Measurements from ENCODE around the gene ZSCAN9. TPM values are rescaled to one million over a fixed set of nuclear protein-coding genes. Genes with fewer than 3 reads are reported as not detected.

Gene ZSCAN9
- total and polyA plus RNA-seq, 9 of the 15 experiments (the other 6 are each of a cell fraction or from before 2014, with no cell fraction given): 18.8 to 48.9 (median 28.7) TPM

- TF ChIP-seq PBX2 (CRISPR knock-in tag; IDR thresholded peaks at IDR 0.05; ENCODE audit: low read depth): no peak
- no peak for TF ChIP-seq PBX2 (tag; conservative IDR thresholded peaks at IDR 0.05; ENCODE audit: low read depth)
- peak; percentile 98 for TF ChIP-seq POLR2AphosphoS5 (IDR thresholded peaks at IDR 0.05; ENCODE audit: control insufficient read depth, insufficient read depth, low read depth, low read length)
- TF ChIP-seq EHMT2 (IDR thresholded peaks at IDR 0.05): no peak
- TF ChIP-seq ZNF277 (CRISPR knock-in tag; IDR thresholded peaks at IDR 0.05; ENCODE audit: borderline replicate concordance): no peak
- peak; percentile 33; the same call in 1 of the 2 replicates for TF ChIP-seq SMARCA4 (IDR thresholded peaks at IDR 0.05)
- 0 out of 2 replicates have a peak, but pooled peaks have one; percentile 47 for TF ChIP-seq ZNF41 (CRISPR knock-in tag; conservative IDR thresholded peaks at IDR 0.05)
- TF ChIP-seq JUN (IDR thresholded peaks at IDR 0.05; ENCODE audit: borderline replicate concordance, low read depth, low read length): no peak
- no peak for TF ChIP-seq JUN (CRISPR knock-in tag; IDR thresholded peaks at IDR 0.05; ENCODE audit: borderline replicate concordance)
- TF ChIP-seq ZNF785 (CRISPR knock-in tag; IDR thresholded peaks at IDR 0.05): no peak
- no peak for TF ChIP-seq NCOA2 (IDR thresholded peaks at IDR 0.05; ENCODE audit: partially characterized antibody in 2 of 2)
- no peak for TF ChIP-seq FOXJ2 (tag; IDR thresholded peaks at IDR 0.05)
- no peak for TF ChIP-seq CBX2 (IDR thresholded peaks at IDR 0.05; ENCODE audit: insufficient read depth, low read length, poor library complexity, severe bottlenecking)
- no peak for TF ChIP-seq IRF1 (CRISPR knock-in tag; IDR thresholded peaks at IDR 0.05; ENCODE audit: borderline replicate concordance)
- no peak for TF ChIP-seq NR3C1 (CRISPR knock-in tag; IDR thresholded peaks at IDR 0.05)
- no peak for TF ChIP-seq MXD1 (CRISPR knock-in tag; IDR thresholded peaks at IDR 0.05; ENCODE audit: borderline replicate concordance, poor library complexity, severe bottlenecking)
- peak; percentile 36 for TF ChIP-seq EP400 (IDR thresholded peaks at IDR 0.05)
- peak; percentile 53; the same call in 1 of the 2 replicates for TF ChIP-seq MXI1 (IDR thresholded peaks at IDR 0.05; ENCODE audit: low read depth, low read length)
- no peak for TF ChIP-seq PCBP2 (IDR thresholded peaks at IDR 0.05; ENCODE audit: low read depth, low read length, poor library complexity, severe bottlenecking)
- TF ChIP-seq KLF1 (tag; IDR thresholded peaks at IDR 0.05): no peak
- TF ChIP-seq ELK1 (CRISPR knock-in tag; IDR thresholded peaks at IDR 0.05): no peak
Observed at GRCh38 chr6:28220257-28221133, 4.6 kb upstream of the ZSCAN9 start (continued).

Data from K562 (cell line).